ENCODE results near the gene ZYG11B.

- TF ChIP-seq CTCF (IDR thresholded peaks at IDR 0.05; ENCODE audit: low read depth, low read length) (no peak), POLR2A (IDR thresholded peaks at IDR 0.05; ENCODE audit: extremely low read depth, insufficient read length) (no peak)
These were observed 26.2 kb downstream of the ZYG11B start for GRCh38 chr1:52752484-52752826.
